Smooth muscle cell of the brain vasculature (primary cell): ENCODE data around the gene DENND5B.
"Not testable (repeated sequence)": the region's sequence is repeated elsewhere in the genome, so short reads cannot be mapped to it uniquely, and the experiment has no call there.

ENCODE experiments used
- DNase-seq: peaks from one replicate; pipeline ENCODE4 v3.0.0-alpha.2; 2012; ENCODE audit warnings: low read depth, low spot score

Gene DENND5B

DNA sequence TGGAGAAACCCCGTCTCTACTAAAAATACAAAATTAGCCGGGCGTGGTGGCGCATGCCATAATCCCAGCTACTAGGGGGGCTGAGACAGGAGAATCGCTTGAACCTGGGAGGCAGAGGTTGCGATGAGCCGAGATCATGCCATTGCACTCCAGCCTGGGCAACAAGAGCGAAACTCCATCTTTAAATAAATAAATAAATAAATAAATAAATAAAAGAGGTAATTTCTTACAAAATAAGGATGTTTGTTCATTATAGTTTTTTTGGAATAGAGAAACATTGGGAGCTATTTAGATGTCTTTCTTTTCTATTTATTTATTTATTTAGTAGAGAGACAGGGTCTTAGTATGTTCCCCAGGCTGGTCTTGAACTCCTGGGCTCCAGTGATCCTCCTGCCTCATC, 213.7 kb downstream of the DENND5B start:
- DNase-seq = not testable (repeated sequence)

DNA sequence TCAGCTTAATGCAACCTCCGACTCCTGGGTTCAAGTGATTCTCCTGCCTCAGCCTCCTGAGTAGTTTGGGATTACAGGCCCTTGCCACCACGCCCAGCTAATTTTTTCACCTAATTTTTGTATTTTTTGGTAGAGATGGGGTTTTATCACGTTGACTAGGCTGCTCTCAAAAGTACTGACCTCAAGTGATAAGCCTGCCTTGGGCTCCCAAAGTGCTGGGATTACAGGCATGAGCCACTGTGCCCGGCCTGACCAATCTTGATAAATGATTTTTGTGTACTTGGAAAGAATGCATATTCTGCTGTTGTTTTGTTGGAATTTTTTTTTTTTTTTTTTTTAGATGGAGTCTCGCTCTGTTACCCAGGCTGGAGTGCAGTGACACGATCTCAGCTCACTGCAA, 215.5 kb downstream of the DENND5B start:
- DNase-seq = not testable (repeated sequence)

DNA sequence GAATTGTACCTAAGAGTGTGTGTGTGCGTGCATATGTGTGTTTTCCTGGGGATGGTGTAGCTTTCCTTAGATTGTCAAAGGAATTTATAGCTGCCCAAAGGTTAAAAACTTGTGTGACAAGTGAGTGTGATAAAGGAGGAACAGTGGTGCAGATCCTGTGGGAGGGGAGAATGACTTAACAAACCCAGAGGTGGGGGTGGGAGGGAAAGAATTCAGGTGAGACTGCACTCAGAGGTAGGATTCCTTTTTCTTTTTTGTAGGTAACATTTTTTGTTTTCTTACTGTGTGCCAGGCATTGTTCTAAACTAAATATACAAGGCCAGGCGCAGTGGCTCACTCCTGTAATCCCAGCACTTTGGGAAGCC, 219.7 kb downstream of the DENND5B start:
- DNase-seq = no peak

DNA sequence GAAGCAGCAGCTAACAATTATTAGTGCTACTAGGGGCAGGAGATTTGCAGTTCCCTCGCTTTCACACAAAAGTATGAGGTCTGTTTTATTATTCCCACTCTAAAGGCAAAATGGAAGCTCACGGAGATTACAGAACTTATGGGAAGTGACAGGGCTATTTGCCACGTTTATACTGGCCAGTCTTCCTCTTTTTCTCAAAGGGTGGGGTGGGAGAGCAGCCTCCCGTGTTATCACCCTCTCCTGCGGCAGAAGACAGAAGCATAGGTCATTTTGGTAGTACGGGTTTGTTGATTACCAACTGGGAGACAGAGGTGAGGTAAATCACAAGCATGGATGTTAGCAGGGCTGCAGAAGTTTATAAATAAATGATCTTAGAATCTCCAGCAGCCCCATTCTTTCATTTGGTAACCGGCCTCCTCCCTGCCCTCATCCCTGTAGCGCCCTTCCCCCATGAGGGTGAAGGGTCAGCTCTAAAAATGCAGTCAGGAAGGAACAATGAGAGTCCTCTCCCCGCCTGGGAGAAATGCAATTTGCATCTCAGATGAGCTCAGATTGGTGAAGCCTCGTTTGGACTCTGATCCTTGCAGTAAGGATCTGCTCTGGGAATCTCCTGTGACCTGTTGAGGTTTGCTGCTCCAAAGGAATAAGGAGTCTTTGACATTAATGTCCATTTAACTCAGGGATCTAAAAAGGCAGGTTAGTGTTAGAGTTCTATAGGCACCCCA, 220.2 kb downstream of the DENND5B start:
- no peak for DNase-seq

DNA sequence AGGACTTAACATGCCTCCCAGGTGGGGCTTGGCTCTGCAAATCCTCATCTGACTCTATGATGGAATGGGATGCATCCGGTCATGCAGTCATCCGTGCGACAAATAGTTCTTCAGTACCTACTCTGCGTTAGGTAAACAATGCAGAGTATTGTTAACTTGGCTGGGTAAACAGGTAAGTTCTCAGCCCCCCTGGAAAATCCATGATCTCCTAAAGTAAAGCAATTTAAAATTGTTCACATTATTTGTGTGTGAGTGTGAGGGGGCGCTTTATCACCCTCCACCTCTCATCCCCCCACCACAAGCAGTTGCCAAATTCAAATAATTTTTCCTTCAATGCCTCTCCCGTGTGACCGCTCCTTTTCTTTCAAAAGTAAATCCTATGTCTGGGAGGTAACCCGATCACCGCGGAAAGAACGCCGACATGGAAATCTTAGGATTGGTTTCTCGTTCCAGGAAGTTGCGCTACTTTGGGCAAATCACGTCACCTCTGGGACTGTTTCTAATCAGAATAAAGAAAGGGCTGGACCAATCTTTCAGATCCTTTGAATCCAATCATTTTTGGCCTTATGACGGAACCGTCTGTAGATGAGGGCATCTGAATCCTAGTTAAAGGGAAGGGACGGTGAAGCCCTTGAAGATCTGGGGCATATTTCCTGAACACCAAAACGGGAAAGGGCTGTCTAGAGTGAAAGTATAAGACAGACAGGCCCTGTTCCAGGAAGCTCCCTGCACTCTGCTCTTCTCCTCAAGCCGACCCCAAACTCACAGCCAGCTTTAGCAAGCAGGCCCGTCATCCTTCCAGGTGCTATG, 221.0 kb downstream of the DENND5B start:
- peak; percentile 17 for DNase-seq

DNA sequence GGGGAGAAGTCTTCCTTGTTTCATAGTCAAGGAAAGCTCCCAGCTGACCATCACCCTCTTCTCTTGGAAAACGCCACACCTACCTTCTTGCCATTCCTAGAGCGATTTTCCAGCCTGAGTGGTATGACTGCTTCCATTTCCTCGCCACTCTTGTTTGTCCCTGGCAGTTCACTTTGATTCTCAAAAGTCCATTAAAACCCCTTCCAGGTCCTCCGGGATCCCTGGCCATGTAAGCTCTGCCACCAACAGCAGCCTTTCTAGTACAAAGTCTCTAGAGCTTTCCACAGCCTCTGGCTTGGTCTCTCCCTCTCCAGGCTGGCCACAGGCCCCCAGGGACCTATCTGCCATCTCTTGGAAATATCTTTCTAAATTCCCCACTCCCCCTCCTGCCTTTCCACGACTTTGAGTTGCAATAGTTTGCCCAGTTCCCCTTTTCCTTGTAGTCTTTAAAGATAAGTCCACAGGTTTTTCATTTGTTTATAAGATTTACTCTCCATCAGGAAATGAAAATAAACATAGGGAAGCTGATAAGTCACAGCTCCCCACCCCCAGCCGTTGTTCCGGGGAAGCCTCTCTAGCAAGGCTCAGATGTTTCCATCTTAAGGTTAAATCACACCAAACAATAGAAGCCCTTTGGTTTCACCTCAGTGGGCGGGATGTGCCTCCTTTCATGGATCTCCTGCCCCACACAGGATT, 222.1 kb downstream of the DENND5B start:
- no peak for DNase-seq

DNA sequence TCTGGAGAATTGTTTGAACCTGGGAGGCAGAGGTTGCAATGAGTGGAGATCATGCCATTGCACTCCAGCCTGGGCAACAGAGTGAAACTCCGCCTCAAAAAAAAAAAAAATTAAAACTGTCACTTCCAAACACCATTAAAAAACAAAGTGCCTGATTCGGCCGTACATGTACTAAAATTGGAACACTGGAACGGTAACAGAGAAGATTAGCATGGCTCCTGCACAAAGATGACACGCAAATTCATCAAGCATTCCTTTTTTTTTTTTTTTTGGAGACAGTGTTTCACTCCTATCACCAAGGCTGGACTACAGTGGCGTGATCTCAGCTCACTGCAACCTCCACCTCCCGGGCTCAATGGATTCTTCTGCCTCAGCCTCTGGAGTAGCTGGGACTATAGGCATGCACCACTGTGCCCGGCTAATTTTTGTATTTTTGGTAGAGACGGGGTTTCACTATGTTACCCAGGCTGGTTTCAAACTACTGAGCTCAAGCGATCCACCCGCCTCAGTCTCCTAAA, 224.8 kb downstream of the DENND5B start:
- no peak for DNase-seq

DNA sequence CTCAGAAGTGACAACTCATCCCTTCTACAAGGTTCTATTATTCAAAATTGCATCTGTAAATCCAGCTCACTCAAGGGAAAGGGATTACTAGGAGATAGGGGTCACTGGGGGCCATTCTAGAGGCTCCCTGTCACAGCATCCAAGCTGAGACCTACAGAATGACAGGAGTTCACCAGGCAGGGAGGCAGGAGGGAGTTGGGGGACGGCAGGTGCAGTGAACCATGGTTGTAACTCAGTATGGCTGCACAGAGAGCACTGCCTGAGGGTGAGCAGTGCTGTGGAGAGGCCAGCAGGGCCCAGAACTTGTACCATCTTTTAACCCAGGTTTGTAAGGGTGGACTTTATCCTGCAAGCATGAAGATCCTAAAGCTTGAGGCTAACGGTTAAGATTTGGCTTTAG, 227.1 kb downstream of the DENND5B start:
- no peak for DNase-seq

DNA sequence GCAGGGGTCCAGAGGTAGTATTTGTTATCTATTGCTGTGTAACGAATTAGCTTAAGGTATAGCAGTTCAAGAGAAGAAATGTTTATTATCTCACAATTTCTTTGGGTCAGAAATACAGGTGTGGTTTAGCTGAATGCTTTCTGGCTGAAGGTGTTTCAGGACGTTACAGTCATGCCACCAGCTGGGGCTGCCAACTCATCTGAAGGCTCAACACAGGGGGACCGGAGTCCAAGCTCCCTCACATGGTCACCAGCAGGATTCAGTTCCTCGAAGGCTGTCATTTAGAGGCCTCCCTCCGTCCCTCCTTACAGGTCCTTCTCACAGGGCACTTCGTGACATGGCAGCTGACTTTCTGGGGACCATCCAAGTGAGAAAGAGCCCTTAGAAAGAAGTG, 227.5 kb downstream of the DENND5B start:
- DNase-seq = no peak

DNA sequence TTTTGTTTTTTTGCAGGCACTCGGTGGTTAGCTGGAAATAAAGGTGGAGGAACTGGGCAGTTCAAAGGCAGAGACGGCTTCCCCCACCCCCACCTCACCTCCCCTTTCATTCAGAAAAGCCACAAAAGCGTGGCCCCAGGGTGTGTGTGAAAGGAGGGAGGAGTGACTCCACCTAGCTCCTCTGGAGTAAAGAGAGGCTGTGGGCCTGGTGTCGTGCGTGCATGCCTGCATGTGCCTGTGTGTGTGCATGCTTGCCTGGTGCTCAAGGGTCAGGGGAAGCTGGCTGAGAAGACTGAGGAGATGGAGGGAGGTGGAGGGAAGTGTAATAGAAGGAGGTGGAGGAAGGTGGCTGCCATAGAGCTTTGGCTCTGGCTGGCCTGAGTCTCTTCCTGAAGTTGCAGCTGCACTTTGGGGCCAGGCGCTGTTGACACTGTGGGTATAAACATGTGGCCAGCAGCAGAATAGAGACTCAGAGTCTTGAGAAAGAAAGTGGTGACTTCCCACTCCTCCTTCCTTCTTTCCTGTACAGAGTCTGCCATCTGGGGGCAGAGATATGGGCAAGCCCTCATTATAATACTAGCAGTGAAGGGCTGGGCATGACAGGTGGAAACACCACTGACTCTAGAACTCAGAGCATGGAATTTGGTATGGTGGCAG, 228.0 kb downstream of the DENND5B start:
- DNase-seq = no peak

DNA sequence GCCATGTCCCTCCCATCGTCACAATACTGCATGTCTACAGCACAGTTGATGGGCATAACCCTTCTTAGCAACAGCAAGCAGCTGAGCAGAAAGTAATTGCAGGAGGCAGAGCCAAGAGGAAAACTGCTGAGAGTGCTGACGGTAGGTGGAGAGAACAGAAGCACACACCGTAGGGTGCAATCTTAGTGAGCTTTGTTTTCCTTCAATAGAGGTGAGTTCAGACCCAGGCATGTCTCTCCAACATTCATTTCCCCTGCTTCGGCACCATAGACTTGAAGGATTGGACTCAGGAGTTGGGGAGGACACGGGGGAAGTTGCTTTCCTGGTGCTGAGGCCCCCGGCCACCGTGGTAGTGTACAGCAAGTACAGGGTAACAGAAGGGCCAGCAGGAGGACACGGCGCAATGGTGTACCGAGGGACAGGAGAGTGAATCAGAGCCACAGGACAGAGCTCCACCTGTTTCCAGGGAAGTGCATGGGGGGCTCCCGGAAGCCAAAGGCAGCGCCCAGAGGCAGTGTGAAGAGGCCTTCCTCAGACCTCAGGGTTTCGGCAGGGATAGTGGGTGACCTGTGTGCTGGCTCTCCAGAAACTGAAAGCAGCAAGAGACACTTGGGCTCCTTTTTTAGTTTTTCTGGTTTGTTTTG, 228.7 kb downstream of the DENND5B start:
- DNase-seq = no peak

DNA sequence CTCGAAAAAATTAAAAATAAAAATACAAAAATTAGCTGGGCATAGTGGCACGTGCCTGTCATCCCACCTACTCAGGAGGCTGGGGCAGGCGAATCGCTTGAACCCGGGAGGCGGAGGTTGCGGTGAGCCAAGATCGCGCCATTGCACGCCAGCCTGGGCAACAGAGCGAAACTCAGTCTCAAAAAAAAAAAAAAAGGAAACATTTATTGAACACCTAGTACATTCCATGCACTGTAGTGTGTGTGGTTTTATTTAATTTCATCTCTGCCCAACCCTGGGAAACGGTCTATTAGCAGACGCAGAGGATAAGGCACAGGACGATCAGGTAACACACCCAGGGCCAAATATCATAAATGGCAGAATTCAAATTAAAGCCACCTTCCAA, 229.2 kb downstream of the DENND5B start:
- DNase-seq = no peak

DNA sequence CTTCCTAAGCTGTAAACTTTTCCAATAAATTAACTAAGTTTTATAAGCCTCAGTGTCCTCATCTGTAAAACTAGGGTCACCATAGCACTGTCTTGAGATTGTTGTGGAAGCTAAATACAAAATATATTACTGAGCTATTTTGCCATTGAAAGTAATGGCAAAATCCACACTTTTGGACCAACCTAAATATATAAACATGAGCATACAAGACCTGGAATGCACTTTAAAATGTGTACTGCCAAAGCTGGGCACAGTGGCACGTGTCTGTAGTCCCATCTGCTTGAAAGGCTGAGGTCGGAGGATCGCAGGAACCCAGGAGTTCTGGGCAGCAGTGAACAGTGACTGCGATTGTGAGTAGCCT, 235.2 kb downstream of the DENND5B start:
- DNase-seq = no peak

DNA sequence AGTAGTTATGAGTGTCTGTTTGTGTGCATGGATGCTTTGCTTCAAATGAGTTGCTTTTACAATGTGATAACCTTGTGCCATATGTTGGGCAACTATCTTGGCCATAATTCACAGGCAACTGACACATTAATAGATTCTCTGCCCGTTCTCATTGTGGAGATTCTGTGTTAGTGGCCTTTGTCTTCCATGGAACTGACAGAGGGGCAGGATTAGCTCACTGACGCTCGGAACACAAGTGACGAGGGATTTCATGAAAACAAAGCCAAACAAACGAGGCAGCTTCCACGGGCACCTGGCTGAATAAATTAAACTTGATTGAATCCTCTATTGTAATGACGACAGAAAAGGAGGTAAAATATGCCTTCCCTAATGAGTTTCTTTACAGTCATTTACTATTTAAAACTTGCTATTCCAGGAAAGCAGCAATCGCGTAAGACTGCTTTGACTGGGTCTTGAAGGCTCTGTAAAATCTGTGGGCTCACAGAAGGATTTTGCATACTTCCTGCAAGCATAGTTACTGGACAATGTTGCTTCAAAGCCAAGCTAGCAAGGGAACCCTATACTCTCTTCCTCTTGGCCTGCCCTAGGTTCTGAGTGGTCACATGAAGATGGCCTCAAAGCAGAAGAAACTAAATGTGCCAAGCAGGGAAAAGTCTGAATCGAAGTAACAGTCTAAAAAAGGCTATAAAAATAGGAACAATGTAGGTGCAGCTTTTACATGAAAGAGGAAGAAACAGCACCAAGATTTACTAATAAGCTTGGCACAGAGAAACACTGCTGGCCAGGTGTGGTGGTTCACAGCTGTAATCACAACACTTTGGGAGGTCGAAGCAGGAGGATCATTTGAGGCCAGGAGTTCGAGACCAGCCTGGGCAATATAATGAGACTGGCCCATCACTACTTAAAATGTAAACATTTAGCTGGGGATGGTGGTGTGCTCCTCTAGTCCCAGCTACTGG, 236.9 kb downstream of the DENND5B start:
- DNase-seq = no peak

DNA sequence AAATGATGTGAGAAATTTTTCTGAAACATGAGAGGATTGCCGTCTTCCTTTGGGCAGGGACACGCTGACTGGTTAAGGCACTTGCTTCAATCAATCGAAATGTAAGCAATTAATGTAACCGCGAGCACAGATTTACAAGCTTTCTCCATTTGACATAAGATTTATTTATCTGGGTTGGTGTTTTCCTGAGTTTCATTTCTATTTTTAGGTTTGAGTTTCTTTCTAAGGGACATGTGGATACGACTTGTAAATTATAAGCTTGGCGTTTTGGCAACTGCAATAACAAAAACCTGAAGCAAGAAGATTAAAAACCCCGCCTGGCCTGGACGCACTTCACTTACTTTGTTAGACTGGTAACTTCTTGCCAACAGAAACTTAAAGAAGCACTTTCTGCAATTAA, 244.7 kb downstream of the DENND5B start:
- no peak for DNase-seq

DNA sequence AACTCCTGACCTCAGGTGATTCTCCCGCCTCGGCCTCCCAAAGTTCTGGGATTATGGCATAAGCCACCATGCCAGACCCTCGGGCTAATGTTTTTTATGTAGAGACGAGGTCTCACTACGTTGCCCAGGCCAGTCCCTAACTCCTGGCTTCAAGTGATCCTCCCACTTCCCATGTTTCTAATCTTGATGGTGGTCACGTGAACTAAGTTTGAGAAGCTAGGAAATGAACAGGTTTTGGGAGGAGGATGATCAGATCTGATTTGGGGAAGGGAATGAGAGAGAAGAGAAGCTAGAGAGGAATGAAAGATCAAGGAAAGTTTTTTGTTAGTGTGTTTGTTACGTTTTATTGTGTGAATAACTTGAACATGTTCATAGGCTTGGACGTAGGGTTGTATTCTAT, 247.8 kb downstream of the DENND5B start:
- DNase-seq = no peak

DNA sequence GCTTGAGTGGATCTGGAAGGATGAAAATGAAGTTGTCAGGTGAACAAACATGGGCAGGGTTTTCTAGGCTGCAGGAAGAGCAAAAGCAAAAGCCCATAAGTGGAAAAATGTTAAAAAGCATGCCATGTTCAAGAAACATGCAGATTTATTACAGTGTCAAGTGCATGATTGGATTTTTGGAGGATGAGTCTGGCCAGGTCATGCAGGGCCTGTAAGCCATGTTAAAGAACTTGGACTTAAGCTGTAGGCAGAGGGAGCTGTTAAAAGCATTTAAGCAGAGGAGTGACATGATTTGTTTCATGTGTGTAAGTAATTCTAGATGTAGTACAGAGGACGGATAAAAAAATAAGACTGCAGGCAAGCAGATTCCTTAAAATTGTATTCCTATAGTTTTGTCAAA, 248.7 kb downstream of the DENND5B start:
- no peak for DNase-seq

DNA sequence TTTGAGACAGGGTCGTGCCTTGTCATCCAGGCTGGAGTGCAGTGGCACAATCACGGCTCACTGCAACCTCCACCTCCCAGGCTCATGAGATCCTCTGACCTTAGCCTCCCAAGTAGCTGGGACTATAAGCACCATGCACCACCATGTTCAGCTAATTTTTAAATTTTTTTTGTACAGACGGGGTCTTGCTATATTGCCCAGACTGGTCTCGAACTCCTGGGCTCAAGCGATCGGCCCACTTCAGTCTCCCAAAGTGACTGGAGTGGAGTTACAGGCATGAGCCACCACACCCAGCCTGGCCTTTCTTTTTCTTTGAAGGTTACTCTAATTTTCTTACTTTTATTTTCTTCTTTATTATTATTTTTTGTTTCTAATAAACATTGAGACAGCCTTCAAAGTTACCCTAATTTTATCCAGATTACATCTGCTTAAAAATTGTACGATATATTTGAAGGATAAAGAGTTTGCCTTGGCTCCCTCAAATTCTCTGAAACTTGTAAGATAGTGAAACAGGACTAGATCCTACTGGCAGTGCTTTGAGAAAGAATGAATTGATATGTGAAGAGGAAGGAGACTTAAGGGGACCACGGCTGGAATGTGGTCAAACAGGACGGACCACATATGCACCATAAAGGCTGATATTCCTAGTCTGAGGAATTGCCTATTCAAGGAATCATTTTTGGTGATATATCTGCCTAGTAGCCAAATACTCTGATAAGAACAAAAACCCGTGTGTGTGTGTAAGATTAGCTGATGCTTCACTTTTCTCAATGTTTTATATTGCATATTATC, 250.9 kb downstream of the DENND5B start:
- no peak for DNase-seq

DNA sequence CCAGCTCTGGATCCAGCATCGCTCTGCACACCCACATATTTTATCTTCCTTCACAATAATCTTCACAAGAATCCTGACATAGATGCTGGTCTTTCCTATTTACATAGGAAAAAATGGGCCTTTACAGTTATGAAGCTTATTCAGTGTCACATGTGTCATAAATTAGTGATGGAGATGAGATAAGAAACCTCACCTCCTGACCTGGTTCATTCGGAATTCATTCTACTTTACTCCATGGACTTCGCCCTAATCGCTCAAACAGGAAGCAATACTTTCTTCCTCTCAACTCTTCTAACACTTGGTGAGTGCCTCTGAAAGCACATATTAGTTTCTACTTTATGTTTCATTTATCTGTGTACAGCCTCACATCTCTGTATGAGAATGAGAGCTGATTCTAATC, 253.0 kb downstream of the DENND5B start:
- DNase-seq = no peak
